ENCODE results near the gene ARL2. TPM values are rescaled to one million over a fixed set of nuclear protein-coding genes. Genes with fewer than 3 reads are reported as not detected.

The ARL2 gene
- total RNA-seq, 1 experiment from 2014 or later, result 203 TPM

DNA sequence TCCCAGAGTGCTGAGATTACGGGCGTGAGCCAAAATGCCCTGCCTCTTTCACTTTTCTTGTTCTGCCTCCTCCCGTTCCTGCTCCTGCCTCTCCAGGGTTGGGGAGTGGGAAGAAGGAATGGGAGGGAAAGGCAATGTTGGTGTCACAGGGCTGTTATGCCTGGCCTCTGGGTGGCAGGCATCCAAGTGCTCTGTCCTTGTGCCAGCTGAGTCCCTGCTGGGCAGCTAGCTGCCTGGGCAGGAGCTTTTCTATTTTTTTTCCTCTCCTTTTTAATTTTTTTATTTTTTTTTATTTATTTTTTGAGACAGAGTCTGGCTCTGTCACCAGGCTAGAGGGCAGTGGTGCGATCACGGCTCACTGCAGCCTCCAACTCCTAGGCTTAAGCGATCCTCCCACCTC is 23.0 kb downstream of the ARL2 start:
- peaks cover 3% of the 10 kb centered on the region for H3K23me2 ChIP-seq (ENCODE audit: insufficient read length, low read depth, low read length, poor library complexity, severe bottlenecking)
- Mint-ChIP-seq H3K27me3 (ENCODE audit: low read depth) (no peaks in the 10 kb centered on the region), H3K36me3 (ENCODE audit: insufficient read depth in 1 of 3, low read depth in 3 of 3) (peaks cover 0 to 28% (median 8%) of the 10 kb centered on the region in 3 experiments; a peak in 3 of 7 replicates), H3K27ac (no peak overlapping the region; a peak in 1 of 7 replicates), H3K9me3 (no peaks in the 10 kb centered on the region), H3K4me3 (no peak overlapping the region), H3K4me1 (peaks cover 0 to 3% of the 10 kb centered on the region in 2 experiments; a peak in 1 of 4 replicates)
- H3K4me2 ChIP-seq (ENCODE audit: insufficient read depth, insufficient read length, low read length), result no peak overlapping the region
- no peak overlapping the region for H3K18ac ChIP-seq (ENCODE audit: insufficient read length, low read depth, low read length)
- no peak overlapping the region for H2AK5ac ChIP-seq (ENCODE audit: insufficient read length, low read length)
- H4K20me1 ChIP-seq (ENCODE audit: control insufficient read depth, insufficient read depth, insufficient read length), result no peaks in the 10 kb centered on the region
- no peak overlapping the region for H3K27ac ChIP-seq (ENCODE audit: insufficient read length, low read depth, low read length)
- H4K5ac ChIP-seq (ENCODE audit: insufficient read length, low read depth, low read length), result no peak overlapping the region
- H3K27me3 ChIP-seq (ENCODE audit: insufficient read depth, low read length), result no peaks in the 10 kb centered on the region
- no peaks in the 10 kb centered on the region for H3K79me2 ChIP-seq (ENCODE audit: insufficient read depth, low read length)
- H3T11ph ChIP-seq (ENCODE audit: low read length), result no peak overlapping the region
- H2BK5ac ChIP-seq (ENCODE audit: insufficient read length, low read length), result no peak overlapping the region
- DNase-seq, result no peak
- TF ChIP-seq, protein P1, sequence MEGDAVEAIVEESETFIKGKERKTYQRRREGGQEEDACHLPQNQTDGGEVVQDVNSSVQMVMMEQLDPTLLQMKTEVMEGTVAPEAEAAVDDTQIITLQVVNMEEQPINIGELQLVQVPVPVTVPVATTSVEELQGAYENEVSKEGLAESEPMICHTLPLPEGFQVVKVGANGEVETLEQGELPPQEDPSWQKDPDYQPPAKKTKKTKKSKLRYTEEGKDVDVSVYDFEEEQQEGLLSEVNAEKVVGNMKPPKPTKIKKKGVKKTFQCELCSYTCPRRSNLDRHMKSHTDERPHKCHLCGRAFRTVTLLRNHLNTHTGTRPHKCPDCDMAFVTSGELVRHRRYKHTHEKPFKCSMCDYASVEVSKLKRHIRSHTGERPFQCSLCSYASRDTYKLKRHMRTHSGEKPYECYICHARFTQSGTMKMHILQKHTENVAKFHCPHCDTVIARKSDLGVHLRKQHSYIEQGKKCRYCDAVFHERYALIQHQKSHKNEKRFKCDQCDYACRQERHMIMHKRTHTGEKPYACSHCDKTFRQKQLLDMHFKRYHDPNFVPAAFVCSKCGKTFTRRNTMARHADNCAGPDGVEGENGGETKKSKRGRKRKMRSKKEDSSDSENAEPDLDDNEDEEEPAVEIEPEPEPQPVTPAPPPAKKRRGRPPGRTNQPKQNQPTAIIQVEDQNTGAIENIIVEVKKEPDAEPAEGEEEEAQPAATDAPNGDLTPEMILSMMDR (conservative IDR thresholded peaks at IDR 0.05), result no peak
- no peak overlapping the region for H2BK120ac ChIP-seq (ENCODE audit: low read depth, low read length, poor library complexity, severe bottlenecking)
- no peaks in the 10 kb centered on the region for H3K4me1 ChIP-seq (ENCODE audit: insufficient read depth, low read length)
- no peak overlapping the region for H4K91ac ChIP-seq (ENCODE audit: insufficient read length, low read depth, low read length)
- H3K14ac ChIP-seq (ENCODE audit: insufficient read depth, low read length), result no peak overlapping the region
- no peak overlapping the region for H2BK20ac ChIP-seq (ENCODE audit: low read depth, low read length, poor library complexity, severe bottlenecking)
- H2AFZ ChIP-seq (ENCODE audit: low read length), result no peak overlapping the region
- no CpG with 5 or more reads among the region's 6 CpGs for WGBS (ENCODE audit: extremely low coverage, insufficient read length, low lambda C conversion rate)
- H3K9me3 ChIP-seq (ENCODE audit: control insufficient read depth, low read depth, low read length), result no peaks in the 10 kb centered on the region
- H3K9ac ChIP-seq (ENCODE audit: extremely low read depth, insufficient read length, low read length), result no peak overlapping the region
- no peaks in the 10 kb centered on the region for H3K79me1 ChIP-seq (ENCODE audit: insufficient read depth, low read depth, low read length, poor library complexity, severe bottlenecking)
- H2BK12ac ChIP-seq (ENCODE audit: insufficient read length, low read depth, low read length), result no peak overlapping the region
- no peak overlapping the region for H2BK15ac ChIP-seq (ENCODE audit: low read depth, low read length)
- H3K4ac ChIP-seq (ENCODE audit: low read depth, low read length), result no peak overlapping the region
- no peak overlapping the region for H3K23ac ChIP-seq (ENCODE audit: insufficient read length, low read depth, low read length)
- no peak overlapping the region for H3K56ac ChIP-seq (ENCODE audit: insufficient read length, low read depth, low read length)
- no peak overlapping the region for H4K8ac ChIP-seq (replicated peaks; ENCODE audit: insufficient read length, low read depth, low read length)
